Stimulated activated effector memory CD8-positive, alpha-beta T cell treated with anti-CD3 and anti-CD28 coated beads, Interleukin-12 subunit alpha, Interleukin-12 subunit beta, amount 100 ng/mL, for 72 hours (primary cell): ENCODE measurements around the gene RAVER2.

Source experiments
- ATAC-seq: fragments of 150-1000 bp; cut with Tn5 transposase; 2 replicates; pipeline ENCODE4 v1.10.0; 2021
- DNase-seq, 2 donors: peaks; one replicate each; pipeline ENCODE4 v3.0.0; 2021 to 2022; ENCODE audit warnings: low spot score in 2 of 2
- H3K27ac Mint-ChIP-seq: one replicate; pipeline ENCODE4 v1.8.0; 2022; ENCODE audit warnings: mild to moderate bottlenecking, mixed read lengths
- H3K36me3 Mint-ChIP-seq: one replicate; pipeline ENCODE4 v1.8.0; 2022; ENCODE audit warnings: mild to moderate bottlenecking, mixed read lengths
- H3K4me1 Mint-ChIP-seq: one replicate; pipeline ENCODE4 v1.8.0; 2022; ENCODE audit warnings: mixed read lengths
- H3K4me3 Mint-ChIP-seq: one replicate; pipeline ENCODE4 v1.8.0; 2022; ENCODE audit warnings: mild to moderate bottlenecking, mixed read lengths
- H3K9me3 Mint-ChIP-seq: one replicate; pipeline ENCODE4 v1.8.0; 2022; ENCODE audit warnings: mixed read lengths

Gene RAVER2

GRCh38 chr1:64864018-64864940, 119.4 kb downstream of the RAVER2 start:
- Mint-ChIP-seq H3K4me1 (peaks cover 45% of the 10 kb centered on the region), H3K4me3 (peak overlapping the region; percentile 13), H3K27ac (peak overlapping the region; percentile 68), H3K9me3 (no peaks in the 10 kb centered on the region), H3K36me3 (peaks cover 89% of the 10 kb centered on the region)
- DNase-seq (peak; percentile 22 to 69), ATAC-seq (peak; percentile 93)

DNA sequence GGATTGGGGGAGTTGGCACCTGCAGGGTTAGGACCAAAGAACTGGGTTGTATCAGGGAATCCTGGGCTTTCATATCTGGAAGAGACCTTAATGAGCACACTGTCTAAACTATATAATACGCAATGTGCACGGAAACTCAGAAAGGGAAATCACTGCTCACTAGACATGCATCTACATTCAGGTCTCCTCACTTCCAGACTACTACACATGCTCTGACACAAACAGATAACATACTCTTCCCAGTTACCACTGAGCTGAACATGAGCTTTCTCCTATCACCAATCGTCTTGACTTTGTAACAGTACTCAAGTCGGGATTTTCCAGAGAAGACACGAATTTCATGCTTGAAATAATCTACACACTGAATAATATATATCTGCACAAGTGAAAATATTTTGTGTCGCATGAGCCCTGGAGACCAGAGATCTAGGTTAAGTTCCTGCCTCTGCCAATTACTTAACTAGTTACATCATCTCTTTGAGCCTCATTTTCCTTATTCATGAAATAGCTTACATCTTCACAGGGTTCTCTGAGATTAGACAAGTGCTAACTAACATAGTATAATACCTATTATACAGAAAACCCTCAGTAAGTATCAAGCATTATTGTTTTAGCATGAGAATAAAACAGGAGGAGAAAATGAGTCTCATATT, 120.4 kb downstream of the RAVER2 start:
- no peak for DNase-seq
- H3K4me1 Mint-ChIP-seq: peaks cover 39% of the 10 kb centered on the region
- H3K9me3 Mint-ChIP-seq: no peaks in the 10 kb centered on the region
- peak overlapping the region; percentile 68 for H3K27ac Mint-ChIP-seq
- peak overlapping the region; percentile 13 for H3K4me3 Mint-ChIP-seq
- peaks cover 89% of the 10 kb centered on the region for H3K36me3 Mint-ChIP-seq
- no peak for ATAC-seq

GRCh38 chr1:64866689-64867088, 121.8 kb downstream of the RAVER2 start:
- Mint-ChIP-seq H3K9me3 (no peaks in the 10 kb centered on the region), H3K4me1 (peaks cover 32% of the 10 kb centered on the region), H3K36me3 (peaks cover 92% of the 10 kb centered on the region), H3K4me3 (no peak overlapping the region), H3K27ac (no peak overlapping the region)
- DNase-seq (no peak), ATAC-seq (no peak)

DNA sequence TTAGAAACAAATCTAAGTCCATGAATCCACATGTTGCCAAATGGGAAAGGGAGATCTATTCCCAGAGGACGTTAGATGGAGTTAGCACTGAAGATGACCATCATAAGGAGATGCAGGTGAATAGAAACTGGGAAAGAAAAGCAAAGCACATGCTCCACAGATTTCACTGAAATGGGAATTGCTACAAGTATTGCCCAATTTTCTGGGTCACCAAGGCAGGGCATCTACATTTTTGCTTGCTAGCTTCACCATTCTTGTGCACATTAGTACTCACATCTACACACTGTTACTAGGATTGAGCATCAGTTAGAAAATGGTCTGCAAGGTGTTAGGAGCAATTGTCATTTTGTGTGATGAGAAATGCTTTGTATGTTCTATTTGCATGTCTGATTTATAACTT, 122.4 kb downstream of the RAVER2 start:
- Mint-ChIP-seq H3K27ac (peak overlapping the region; percentile 14), H3K9me3 (no peaks in the 10 kb centered on the region), H3K4me1 (peaks cover 32% of the 10 kb centered on the region), H3K36me3 (peaks cover 92% of the 10 kb centered on the region), H3K4me3 (no peak overlapping the region)
- no peak for DNase-seq
- no peak for ATAC-seq

DNA sequence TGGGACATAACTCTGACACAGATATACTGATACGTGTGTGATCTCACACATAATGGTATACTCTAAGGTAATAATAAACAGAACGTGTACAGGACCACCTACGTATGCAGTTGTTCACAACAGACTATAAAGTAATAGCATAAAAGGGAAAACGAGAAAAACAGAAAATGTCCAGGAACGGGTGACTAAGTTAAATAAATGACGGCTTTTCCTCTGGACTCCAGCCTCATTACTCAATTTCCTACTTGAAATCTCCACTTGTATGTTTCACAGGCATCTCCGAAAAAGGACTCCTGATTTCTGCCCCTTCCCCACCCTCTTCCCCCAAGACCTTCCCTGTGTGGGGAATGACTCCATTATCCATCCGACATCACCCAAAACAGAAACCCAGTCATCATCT, 126.4 kb downstream of the RAVER2 start:
- Mint-ChIP-seq H3K36me3 (peaks cover 100% of the 10 kb centered on the region), H3K27ac (peak overlapping the region; percentile 44), H3K4me1 (peaks cover 36% of the 10 kb centered on the region), H3K4me3 (no peak overlapping the region), H3K9me3 (no peaks in the 10 kb centered on the region)
- ATAC-seq (no peak), DNase-seq (no peak)

DNA sequence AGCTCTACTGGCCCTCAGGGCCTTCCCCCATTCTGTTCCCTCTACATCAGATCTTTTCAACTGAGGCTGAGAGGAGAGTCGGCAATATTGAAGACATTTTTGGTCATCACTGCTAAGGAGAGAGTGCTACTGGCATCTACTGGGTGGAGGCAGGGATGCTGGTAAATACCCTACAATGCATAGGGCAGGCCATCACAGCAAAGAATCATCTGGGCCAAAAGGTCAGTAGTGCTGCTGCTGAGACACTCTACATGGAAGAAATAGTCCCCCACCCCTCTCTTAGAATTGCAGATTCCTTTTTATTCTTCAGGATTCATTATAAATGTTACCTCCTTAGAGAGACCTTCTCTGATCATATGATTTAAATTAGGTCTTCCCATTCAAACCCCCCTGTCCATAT, 127.2 kb downstream of the RAVER2 start:
- ATAC-seq (no peak), DNase-seq (no peak)
- peak overlapping the region; percentile 10 for H3K27ac Mint-ChIP-seq
- no peaks in the 10 kb centered on the region for H3K9me3 Mint-ChIP-seq
- H3K4me3 Mint-ChIP-seq: no peak overlapping the region
- H3K4me1 Mint-ChIP-seq: peaks cover 44% of the 10 kb centered on the region
- H3K36me3 Mint-ChIP-seq: peaks cover 100% of the 10 kb centered on the region

- no peak for DNase-seq
- H3K4me3 Mint-ChIP-seq: no peak overlapping the region
- no peaks in the 10 kb centered on the region for H3K9me3 Mint-ChIP-seq
- no peak overlapping the region for H3K27ac Mint-ChIP-seq
- H3K36me3 Mint-ChIP-seq: peaks cover 100% of the 10 kb centered on the region
- no peak for ATAC-seq
- H3K4me1 Mint-ChIP-seq: peaks cover 58% of the 10 kb centered on the region
These were observed 128.7 kb downstream of the RAVER2 start for GRCh38 chr1:64873576-64873975.

GRCh38 chr1:64874666-64875065, 129.8 kb downstream of the RAVER2 start:
- ATAC-seq: no peak
- no peak for DNase-seq
- Mint-ChIP-seq H3K4me1 (peaks cover 64% of the 10 kb centered on the region), H3K9me3 (no peaks in the 10 kb centered on the region), H3K4me3 (no peak overlapping the region), H3K36me3 (peaks cover 95% of the 10 kb centered on the region), H3K27ac (peak overlapping the region; percentile 78)

GRCh38 chr1:64875101-64875500, 130.2 kb downstream of the RAVER2 start:
- H3K36me3 Mint-ChIP-seq: peaks cover 91% of the 10 kb centered on the region
- peaks cover 64% of the 10 kb centered on the region for H3K4me1 Mint-ChIP-seq
- H3K27ac Mint-ChIP-seq: peak overlapping the region; percentile 78
- H3K4me3 Mint-ChIP-seq: no peak overlapping the region
- H3K9me3 Mint-ChIP-seq: no peaks in the 10 kb centered on the region
- ATAC-seq: no peak
- no peak for DNase-seq

DNA sequence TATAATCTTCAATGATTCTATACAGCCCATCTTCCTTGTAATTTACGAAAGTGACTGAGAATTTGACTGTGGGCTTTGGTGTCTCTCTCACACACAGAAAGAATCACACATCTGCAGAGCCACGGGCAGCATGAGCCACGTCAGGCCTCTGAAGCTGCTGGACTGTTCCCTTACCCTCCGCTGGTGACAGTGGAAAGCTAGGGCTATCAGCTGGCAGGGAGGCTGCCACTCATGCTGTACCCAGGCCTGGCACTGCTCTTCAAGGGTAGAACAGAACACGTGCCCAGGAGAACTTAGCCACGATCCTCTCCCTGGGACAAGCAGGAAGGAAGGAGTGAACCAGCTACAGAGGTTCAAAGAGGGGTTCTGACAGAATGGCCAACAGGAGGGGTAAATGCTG, 130.7 kb downstream of the RAVER2 start:
- ATAC-seq (no peak), DNase-seq (no peak)
- Mint-ChIP-seq H3K9me3 (no peaks in the 10 kb centered on the region), H3K27ac (peak overlapping the region; percentile 78), H3K4me3 (no peak overlapping the region), H3K4me1 (peaks cover 64% of the 10 kb centered on the region), H3K36me3 (peaks cover 91% of the 10 kb centered on the region)

DNA sequence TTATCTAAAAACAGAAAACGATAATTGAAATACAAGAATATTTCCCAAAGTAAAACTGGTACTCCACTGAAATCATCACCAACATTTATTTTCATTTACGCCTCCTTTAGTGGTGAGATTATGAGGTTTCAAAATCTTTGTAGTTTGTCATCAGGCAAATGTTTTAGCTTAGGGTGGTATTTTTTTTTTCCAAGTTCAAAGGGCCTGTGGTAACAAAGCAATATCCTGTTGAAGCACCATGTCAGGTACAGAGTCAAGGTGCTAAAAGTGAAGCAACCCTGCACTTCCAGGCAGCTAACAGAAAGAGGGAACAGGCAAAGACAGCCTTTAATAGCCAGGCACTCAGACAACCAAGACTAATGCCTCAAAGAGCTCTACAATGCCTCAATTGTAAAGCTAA, 132.3 kb downstream of the RAVER2 start:
- Mint-ChIP-seq H3K4me1 (peaks cover 69% of the 10 kb centered on the region), H3K27ac (peak overlapping the region; percentile 63), H3K36me3 (peaks cover 88% of the 10 kb centered on the region), H3K4me3 (no peak overlapping the region), H3K9me3 (no peaks in the 10 kb centered on the region)
- peak; percentile 31 for ATAC-seq
- DNase-seq: no peak

DNA sequence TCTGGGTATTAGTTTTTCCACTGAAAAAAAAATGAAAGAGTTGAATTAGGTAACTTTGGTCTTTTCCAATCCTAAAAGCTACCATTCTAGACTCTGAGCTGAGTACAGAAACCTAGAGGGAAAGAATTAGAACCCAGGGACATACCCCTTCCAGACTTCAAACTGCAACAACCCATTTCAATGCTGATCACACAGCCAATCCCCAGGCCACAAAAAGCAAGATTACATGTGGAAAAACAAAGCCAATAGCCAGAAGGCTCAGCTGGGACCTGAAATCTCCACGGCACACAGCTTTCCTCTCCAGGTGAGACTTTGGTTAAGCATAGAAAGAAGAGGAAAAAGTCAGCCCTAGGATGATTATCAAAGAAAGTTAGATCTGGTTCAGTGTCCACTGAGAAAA, 132.7 kb downstream of the RAVER2 start:
- no peaks in the 10 kb centered on the region for H3K9me3 Mint-ChIP-seq
- DNase-seq (no peak), ATAC-seq (no peak)
- peaks cover 71% of the 10 kb centered on the region for H3K4me1 Mint-ChIP-seq
- peaks cover 88% of the 10 kb centered on the region for H3K36me3 Mint-ChIP-seq
- peak overlapping the region; percentile 63 for H3K27ac Mint-ChIP-seq
- no peak overlapping the region for H3K4me3 Mint-ChIP-seq

DNA sequence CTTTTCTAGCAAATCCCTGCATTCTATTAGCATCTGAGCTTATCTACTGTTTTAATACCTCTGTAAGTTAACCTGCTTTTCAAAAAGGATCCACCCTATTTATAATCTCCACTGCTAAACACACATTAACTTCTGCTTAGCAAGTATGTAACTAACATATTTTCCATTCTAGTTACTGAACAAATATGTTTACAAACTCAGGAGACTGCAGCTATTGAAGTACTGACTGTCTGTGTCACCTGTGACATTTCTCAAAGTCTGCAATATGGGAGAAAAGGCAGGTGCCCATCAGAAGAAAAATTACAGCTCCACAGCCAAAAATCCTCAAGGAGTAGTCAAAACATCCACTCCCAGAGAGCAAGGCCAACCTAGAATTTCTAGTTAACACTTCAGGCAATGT, 133.2 kb downstream of the RAVER2 start:
- H3K9me3 Mint-ChIP-seq: no peaks in the 10 kb centered on the region
- H3K27ac Mint-ChIP-seq: no peak overlapping the region
- H3K4me1 Mint-ChIP-seq: peaks cover 76% of the 10 kb centered on the region
- H3K36me3 Mint-ChIP-seq: peaks cover 88% of the 10 kb centered on the region
- DNase-seq (no peak), ATAC-seq (no peak)
- no peak overlapping the region for H3K4me3 Mint-ChIP-seq

DNA sequence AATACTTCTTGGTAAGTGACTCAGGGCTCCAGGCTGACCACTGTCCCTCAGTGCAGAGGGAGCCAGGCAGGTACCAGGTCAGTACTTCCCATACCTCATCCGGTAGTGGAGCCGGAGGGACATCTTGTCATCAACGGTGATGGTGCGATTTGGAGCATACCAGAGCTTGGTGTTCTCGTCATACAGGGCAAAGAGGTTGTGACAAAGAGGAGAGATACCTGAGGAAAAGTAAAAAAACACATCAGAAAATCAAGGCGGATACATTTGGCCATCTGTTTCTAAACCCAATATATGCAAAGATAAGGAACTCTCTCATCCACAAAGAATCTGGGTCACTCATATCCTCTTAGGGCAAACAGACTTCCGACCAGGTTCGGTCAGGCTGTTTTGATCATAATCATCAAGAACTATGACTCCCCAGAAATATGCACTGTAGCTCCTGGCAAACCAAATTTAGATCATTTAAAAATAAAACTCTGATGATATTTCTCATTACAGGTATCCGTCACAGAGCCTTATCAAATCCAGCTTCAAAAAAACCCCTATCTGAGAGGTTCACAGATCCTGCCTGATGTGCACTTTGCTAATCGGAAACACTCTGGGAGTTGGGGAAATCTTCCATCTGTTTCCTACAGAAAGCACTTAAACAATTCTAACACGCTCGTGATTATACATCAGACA, 134.2 kb downstream of the RAVER2 start:
- Mint-ChIP-seq H3K36me3 (peaks cover 83% of the 10 kb centered on the region), H3K9me3 (no peaks in the 10 kb centered on the region), H3K4me1 (peaks cover 78% of the 10 kb centered on the region), H3K27ac (peak overlapping the region; percentile 52), H3K4me3 (no peak overlapping the region)
- ATAC-seq (no peak), DNase-seq (no peak)

- Mint-ChIP-seq H3K27ac (no peak overlapping the region), H3K4me3 (no peak overlapping the region), H3K9me3 (no peaks in the 10 kb centered on the region), H3K36me3 (peaks cover 83% of the 10 kb centered on the region), H3K4me1 (peaks cover 81% of the 10 kb centered on the region)
- DNase-seq: no peak
- ATAC-seq: no peak
These were observed 135.6 kb downstream of the RAVER2 start for GRCh38 chr1:64880449-64880848.
